Measurements from ENCODE around the gene CDK11A. TPM values are rescaled to one million over a fixed set of nuclear protein-coding genes. Genes with fewer than 3 reads are reported as not detected.
"Not testable (repeated sequence)": the region's sequence is repeated elsewhere in the genome, so short reads cannot be mapped to it uniquely, and the experiment has no call there.

Gene CDK11A
- total RNA-seq, 1 experiment from 2014 or later: 36.2 TPM

- H3K36me3 Mint-ChIP-seq (ENCODE audit: insufficient read depth, unreplicated experiment): peaks cover 9% of the 10 kb centered on the region
- DNase-seq: no peak
- no peaks in the 10 kb centered on the region for H3K27me3 Mint-ChIP-seq (ENCODE audit: unreplicated experiment)
- H3K27ac Mint-ChIP-seq (ENCODE audit: unreplicated experiment): no peak overlapping the region
- no peaks in the 10 kb centered on the region for H3K4me1 Mint-ChIP-seq (ENCODE audit: low read depth, unreplicated experiment)
- intact Hi-C loops (cut with micrococcal nuclease; ENCODE audit: unreplicated experiment): no loop called here
- H3K4me3 Mint-ChIP-seq (ENCODE audit: low read depth, unreplicated experiment): no peak overlapping the region
- no peaks in the 10 kb centered on the region for H3K9me3 Mint-ChIP-seq (ENCODE audit: low read depth, unreplicated experiment)
- TF ChIP-seq CTCF (IDR thresholded peaks at IDR 0.05; ENCODE audit: unreplicated experiment): no peak
- BruUV-seq (replicated peaks): no TSS peak
- CTCF ChIA-PET: no interaction called here
Measured at GRCh38 chr1:1677718-1678580, 46.2 kb downstream of the CDK11A start.

GRCh38 chr1:1676087-1676486, 48.1 kb downstream of the CDK11A start:
- DNase-seq; BruUV-seq (replicated peaks); H3K27ac Mint-ChIP-seq (ENCODE audit: unreplicated experiment); H3K9me3 Mint-ChIP-seq (ENCODE audit: low read depth, unreplicated experiment); H3K4me1 Mint-ChIP-seq (ENCODE audit: low read depth, unreplicated experiment); intact Hi-C loops (cut with micrococcal nuclease; ENCODE audit: unreplicated experiment); CTCF ChIA-PET; H3K4me3 Mint-ChIP-seq (ENCODE audit: low read depth, unreplicated experiment); H3K27me3 Mint-ChIP-seq (ENCODE audit: unreplicated experiment): not testable (repeated sequence)
- peaks cover 17% of the 10 kb centered on the region for H3K36me3 Mint-ChIP-seq (ENCODE audit: insufficient read depth, unreplicated experiment)

GRCh38 chr1:1675218-1675617, 48.9 kb downstream of the CDK11A start:
- BruUV-seq (replicated peaks); CTCF ChIA-PET; H3K27ac Mint-ChIP-seq (ENCODE audit: unreplicated experiment); DNase-seq; H3K9me3 Mint-ChIP-seq (ENCODE audit: low read depth, unreplicated experiment); intact Hi-C loops (cut with micrococcal nuclease; ENCODE audit: unreplicated experiment); H3K4me3 Mint-ChIP-seq (ENCODE audit: low read depth, unreplicated experiment); H3K27me3 Mint-ChIP-seq (ENCODE audit: unreplicated experiment); H3K4me1 Mint-ChIP-seq (ENCODE audit: low read depth, unreplicated experiment): not testable (repeated sequence)
- H3K36me3 Mint-ChIP-seq (ENCODE audit: insufficient read depth, unreplicated experiment): peaks cover 21% of the 10 kb centered on the region

- H3K27ac Mint-ChIP-seq (ENCODE audit: unreplicated experiment); DNase-seq; intact Hi-C loops (cut with micrococcal nuclease; ENCODE audit: unreplicated experiment); BruUV-seq (replicated peaks); H3K4me1 Mint-ChIP-seq (ENCODE audit: low read depth, unreplicated experiment); H3K4me3 Mint-ChIP-seq (ENCODE audit: low read depth, unreplicated experiment); H3K9me3 Mint-ChIP-seq (ENCODE audit: low read depth, unreplicated experiment); H3K27me3 Mint-ChIP-seq (ENCODE audit: unreplicated experiment); CTCF ChIA-PET: not testable (repeated sequence)
- H3K36me3 Mint-ChIP-seq (ENCODE audit: insufficient read depth, unreplicated experiment): peaks cover 21% of the 10 kb centered on the region
Measured at GRCh38 chr1:1674806-1675205, 49.4 kb downstream of the CDK11A start.

- Mint-ChIP-seq H3K27me3 (ENCODE audit: unreplicated experiment) (no peaks in the 10 kb centered on the region), H3K4me3 (ENCODE audit: low read depth, unreplicated experiment) (no peak overlapping the region), H3K4me1 (ENCODE audit: low read depth, unreplicated experiment) (no peaks in the 10 kb centered on the region), H3K27ac (ENCODE audit: unreplicated experiment) (no peak overlapping the region), H3K36me3 (ENCODE audit: insufficient read depth, unreplicated experiment) (peaks cover 15% of the 10 kb centered on the region), H3K9me3 (ENCODE audit: low read depth, unreplicated experiment) (no peaks in the 10 kb centered on the region)
- no peak for DNase-seq
- CTCF ChIA-PET: no interaction called here
- no peak for TF ChIP-seq CTCF (IDR thresholded peaks at IDR 0.05; ENCODE audit: unreplicated experiment)
- no TSS peak for BruUV-seq (replicated peaks)
- intact Hi-C loops (cut with micrococcal nuclease; ENCODE audit: unreplicated experiment): no loop called here
Measured at GRCh38 chr1:1672181-1672965, 51.8 kb downstream of the CDK11A start.

Measured in Calu3 (cell line).